ENCODE results near the gene LRRC8C. TPM values are rescaled to one million over a fixed set of nuclear protein-coding genes. Genes with fewer than 3 reads are reported as not detected.

LRRC8C gene
- total and polyA plus RNA-seq, 2 experiments from 2014 or later, result 0.89 to 3.9 TPM

- H3K27me3 Mint-ChIP-seq (ENCODE audit: insufficient read depth, low read depth, poor library complexity), result no peaks in the 10 kb centered on the region
- H4K20me1 ChIP-seq (replicated peaks; ENCODE audit: insufficient read depth), result no peaks in the 10 kb centered on the region
- DNase-seq (ENCODE audit: low spot score) (no peak), ATAC-seq (no peak)
- no peaks in the 10 kb centered on the region for H3K9me3 Mint-ChIP-seq
- H3K36me3 Mint-ChIP-seq (ENCODE audit: low read depth), result no peaks in the 10 kb centered on the region
- no peaks in the 10 kb centered on the region for H3K4me1 Mint-ChIP-seq
- no peaks in the 10 kb centered on the region for H3K36me3 ChIP-seq (ENCODE audit: insufficient read depth)
- no peak overlapping the region for H3K4me3 ChIP-seq
- no peak overlapping the region for H3K27ac ChIP-seq (ENCODE audit: low read depth)
- no peak overlapping the region for H3K27ac Mint-ChIP-seq
- H3F3A ChIP-seq (replicated peaks; ENCODE audit: low read depth), result no peaks in the 10 kb centered on the region
- TF ChIP-seq EZH2phosphoT487 (IDR thresholded peaks at IDR 0.05; ENCODE audit: unreplicated experiment) (no peak), CTCF (conservative IDR thresholded peaks at IDR 0.05; ENCODE audit: low read depth in 2 of 2) (no peak), ZNF462 (CRISPR knock-in tag; IDR thresholded peaks at IDR 0.05) (no peak), CREB1 (CRISPR knock-in tag; IDR thresholded peaks at IDR 0.05; ENCODE audit: low read depth) (no peak), STAT1 (IDR thresholded peaks at IDR 0.05; ENCODE audit: unreplicated experiment) (no peak), ETS1 (IDR thresholded peaks at IDR 0.05) (no peak), NANOG (IDR thresholded peaks at IDR 0.05; ENCODE audit: borderline replicate concordance) (no peak), EZH2 (IDR thresholded peaks at IDR 0.05; ENCODE audit: low read depth, unreplicated experiment) (no peak), ZNF114 (CRISPR knock-in tag; IDR thresholded peaks at IDR 0.05) (no peak), REST (IDR thresholded peaks at IDR 0.05; ENCODE audit: unreplicated experiment) (no peak), POLR2AphosphoS5 (IDR thresholded peaks at IDR 0.05; ENCODE audit: low read depth) (no peak), JUNB (IDR thresholded peaks at IDR 0.05; ENCODE audit: unreplicated experiment) (no peak), ZNF331 (CRISPR knock-in tag; IDR thresholded peaks at IDR 0.05; ENCODE audit: low read depth) (no peak)
- H3K4me3 Mint-ChIP-seq, result no peak overlapping the region
- H3K27me3 ChIP-seq (ENCODE audit: insufficient read depth), result no peaks in the 10 kb centered on the region
- no peaks in the 10 kb centered on the region for H3K9me2 ChIP-seq (ENCODE audit: insufficient read depth)
- no peaks in the 10 kb centered on the region for H3K79me2 ChIP-seq (replicated peaks; ENCODE audit: insufficient read depth)
- no peak overlapping the region for H2AFZ ChIP-seq
- H3K4me1 ChIP-seq (ENCODE audit: insufficient read depth), result no peaks in the 10 kb centered on the region
- H3K4me2 ChIP-seq, result no peak overlapping the region
Observed at GRCh38 chr1:89698624-89699023, 65.7 kb downstream of the LRRC8C start.

Data from GM23338 (cell line).